NCI-H2227 (cell line): ENCODE measurements around the gene ALOX15B.
A peak's percentile ranks its signal among the peaks of the same experiment; 100 is the strongest.

Experiments
- DNase-seq: peaks from one replicate; lab custom pipeline; 2025; ENCODE audit not compliant: unreplicated experiment; lab: John Stamatoyannopoulos, UW

ALOX15B gene

DNA sequence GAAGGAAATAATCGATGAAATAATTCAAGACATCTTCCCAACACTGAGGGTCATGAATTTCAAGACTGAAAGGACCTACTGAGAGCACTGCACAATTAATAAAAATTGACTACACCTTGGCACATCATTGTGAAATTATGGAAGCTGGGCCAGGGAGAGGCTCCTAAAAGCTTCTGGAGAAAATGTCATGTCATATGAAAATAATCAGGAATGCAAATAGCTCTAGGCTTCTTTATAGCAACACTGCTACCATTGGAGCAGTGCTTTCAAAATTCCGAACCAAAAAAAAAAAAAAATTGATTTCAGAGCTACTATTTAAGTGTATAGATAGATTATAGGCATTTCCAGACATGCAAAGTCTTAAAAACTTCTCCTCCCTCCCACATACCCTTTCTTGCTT lies 6.4 kb upstream of the ALOX15B start:
- DNase-seq, result no peak

DNA sequence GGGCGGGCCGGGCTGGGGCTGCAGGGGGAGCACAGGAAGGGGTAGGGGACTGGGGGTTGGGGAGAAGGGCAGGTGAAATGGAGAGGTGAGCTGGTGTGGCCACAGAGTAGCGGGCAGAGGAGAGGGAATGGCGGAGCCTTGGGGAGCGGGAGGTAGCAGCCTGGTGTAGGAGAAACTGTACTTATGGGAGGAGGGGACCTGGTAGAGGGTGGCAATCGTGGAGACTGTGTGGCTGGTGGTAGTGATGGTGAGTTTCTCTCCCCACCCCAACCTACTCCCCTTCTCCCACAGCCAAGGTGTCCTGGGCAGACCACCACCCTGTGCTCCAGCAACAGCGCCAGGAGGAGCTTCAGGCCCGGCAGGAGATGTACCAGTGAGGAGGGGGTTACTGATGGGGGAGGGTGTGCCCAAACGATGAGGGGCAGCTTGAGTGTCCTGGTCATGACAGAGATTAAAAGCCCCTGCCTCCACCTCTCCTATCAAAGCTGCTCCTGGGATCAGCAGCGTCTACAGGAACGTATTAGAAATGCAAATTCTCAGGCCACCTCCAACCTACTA lies 831 bp downstream of the ALOX15B start:
- DNase-seq, result no peak

DNA sequence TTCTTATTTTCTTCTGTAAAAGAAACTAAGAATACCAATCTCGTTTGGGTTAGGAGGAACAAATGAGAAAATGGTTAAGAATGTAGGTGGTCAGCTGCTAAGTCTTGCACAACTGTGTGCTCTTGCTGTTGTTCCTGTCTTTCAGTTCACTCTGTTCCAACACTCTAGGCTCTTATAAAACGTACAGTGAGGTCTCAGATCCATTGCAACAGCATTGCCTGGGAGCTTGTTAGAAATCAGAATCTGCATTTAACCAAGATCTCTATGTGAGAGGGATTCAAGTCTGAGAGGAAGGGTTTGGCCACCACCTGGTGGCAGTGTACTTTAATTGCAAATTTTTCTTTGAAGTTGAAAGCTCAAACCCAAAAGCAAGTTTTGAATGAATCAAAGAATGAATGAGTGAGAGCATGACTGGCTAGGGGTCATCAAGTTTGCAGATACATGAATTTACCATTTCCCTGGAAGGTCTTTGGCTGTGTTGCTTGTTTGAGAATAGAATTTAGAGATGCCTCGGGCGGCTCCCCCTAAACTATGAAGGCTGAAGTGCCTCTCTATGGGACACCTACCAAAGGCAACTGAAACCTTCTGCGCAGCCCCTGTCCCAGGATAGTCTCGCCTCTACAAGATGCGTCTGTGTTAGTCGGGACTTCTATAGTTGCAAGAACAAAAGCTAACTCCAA lies 2.5 kb downstream of the ALOX15B start:
- peak; percentile 20 for DNase-seq

DNA sequence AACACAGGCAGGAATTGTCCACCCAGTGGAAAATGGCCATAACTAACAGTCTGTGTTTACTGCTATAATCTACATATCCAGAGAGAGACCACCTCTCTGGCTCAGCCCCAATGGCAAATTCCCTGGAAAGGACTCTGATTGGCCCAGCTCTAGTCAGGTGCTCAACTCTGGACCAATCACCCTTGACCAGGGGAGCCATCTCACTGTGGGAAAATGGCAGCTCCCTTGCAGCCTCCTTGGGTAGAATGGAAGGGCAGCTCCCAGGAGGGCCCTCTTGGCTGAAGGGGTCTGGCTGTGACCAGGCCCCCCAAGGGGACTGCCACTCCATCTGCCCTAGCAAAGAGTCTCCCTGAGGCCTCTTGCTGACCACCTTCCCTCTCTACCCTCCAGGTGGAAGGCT lies 3.1 kb downstream of the ALOX15B start:
- no peak for DNase-seq

DNA sequence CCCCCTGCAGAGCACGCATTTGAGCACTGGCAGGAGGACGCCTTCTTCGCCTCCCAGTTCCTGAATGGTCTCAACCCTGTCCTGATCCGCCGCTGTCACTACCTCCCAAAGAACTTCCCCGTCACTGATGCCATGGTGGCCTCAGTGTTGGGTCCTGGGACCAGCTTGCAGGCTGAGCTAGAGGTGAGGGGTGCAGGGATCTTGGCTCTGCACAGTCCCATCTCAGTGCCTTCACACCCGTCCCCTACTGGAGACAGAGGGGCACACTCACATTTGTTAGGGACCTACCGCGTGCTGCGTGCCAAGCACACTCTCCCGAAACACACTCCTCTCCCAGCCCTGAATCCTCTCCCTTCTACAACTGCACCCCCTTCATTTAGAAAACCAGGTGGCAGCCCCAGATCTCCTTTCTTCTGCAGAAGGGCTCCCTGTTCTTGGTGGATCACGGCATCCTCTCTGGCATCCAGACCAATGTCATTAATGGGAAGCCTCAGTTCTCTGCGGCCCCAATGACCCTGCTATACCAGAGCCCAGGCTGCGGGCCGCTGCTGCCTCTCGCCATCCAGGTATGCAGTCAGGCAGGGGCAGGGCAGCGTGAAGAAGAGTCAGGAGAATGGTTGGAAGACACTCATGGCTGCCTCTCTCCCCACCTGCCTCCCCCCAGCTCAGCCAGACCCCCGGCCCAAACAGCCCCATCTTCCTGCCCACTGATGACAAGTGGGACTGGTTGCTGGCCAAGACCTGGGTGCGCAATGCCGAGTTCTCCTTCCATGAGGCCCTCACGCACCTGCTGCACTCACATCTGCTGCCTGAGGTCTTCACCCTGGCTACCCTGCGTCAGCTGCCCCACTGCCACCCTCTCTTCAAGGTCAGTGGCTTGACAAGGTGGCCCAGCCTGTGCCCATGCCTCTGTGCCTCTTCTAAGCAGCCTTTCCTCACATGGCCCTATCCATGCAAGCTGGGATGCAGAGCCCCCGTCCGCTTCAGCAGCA lies 6.3 kb downstream of the ALOX15B start:
- DNase-seq, result no peak

DNA sequence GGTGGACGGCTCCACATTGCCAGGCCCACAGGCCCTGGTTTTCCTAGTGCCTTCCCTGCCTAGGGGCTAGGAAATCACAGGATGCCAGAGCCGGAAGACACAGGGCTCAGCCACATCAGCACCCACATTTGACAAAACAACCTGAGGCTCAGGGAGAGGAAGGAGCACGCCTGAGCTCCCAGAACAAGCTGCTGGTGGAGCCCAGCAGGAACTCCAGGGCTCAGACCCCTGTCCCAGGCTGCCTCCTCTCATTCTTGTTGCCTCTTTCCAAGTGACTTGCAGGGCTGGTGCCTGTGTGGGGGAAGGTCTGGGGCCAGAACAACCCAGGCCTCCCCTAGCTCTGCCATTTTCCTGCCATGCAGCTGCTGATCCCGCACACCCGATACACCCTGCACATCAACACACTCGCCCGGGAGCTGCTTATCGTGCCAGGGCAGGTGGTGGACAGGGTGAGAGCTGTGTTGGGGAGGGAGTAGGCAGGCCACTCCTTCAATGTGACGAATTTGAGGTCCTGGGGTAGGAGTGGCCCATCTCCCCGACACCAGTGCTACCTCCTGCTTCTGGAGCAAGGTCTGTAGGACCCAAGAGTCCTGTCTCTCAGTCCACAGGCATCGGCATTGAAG lies 7.6 kb downstream of the ALOX15B start:
- DNase-seq, result no peak

DNA sequence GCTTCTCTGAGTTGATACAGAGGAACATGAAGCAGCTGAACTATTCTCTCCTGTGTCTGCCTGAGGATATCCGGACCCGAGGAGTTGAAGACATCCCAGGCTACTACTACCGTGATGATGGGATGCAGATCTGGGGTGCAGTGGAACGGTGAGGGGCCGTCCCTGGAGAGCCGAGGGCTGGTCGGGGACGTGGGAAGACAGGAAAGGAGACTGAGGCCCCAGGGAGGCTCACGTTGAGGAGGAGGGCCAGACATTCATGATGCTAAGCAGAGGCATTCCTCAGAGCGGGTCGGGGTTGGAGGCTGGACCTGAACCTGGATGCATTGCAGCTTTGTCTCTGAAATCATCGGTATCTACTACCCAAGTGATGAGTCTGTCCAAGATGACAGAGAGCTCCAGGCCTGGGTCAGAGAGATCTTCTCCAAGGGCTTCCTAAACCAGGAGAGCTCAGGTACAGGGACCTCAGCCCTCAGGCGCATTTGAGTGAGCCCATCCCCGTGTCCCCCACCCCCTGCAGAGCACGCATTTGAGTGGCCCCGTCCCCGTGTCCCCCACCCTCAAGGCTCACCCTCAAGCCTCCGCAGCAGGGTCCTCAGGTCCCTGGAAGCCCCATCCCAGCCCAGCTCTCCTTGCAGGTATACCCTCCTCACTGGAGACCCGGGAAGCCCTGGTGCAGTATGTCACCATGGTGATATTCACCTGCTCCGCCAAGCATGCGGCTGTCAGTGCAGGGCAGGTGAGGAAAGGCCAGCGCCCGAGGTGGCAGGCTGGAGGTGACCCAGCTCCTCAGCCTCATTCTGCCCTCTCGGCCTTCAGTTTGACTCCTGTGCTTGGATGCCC lies 8.3 kb downstream of the ALOX15B start:
- no peak for DNase-seq

DNA sequence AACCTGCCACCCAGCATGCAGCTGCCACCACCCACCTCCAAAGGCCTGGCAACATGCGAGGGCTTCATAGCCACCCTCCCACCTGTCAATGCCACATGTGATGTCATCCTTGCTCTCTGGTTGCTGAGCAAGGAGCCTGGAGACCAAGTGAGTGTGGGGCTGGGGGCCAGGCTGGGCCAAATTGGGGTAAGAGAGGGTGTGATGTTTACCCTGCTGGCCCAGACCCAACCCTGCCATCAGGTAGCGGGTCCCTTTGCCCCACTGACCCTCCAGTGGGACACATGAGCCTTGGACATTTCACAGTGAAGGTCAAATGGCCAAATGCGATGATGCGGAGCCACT lies 8.9 kb downstream of the ALOX15B start:
- DNase-seq, result no peak

DNA sequence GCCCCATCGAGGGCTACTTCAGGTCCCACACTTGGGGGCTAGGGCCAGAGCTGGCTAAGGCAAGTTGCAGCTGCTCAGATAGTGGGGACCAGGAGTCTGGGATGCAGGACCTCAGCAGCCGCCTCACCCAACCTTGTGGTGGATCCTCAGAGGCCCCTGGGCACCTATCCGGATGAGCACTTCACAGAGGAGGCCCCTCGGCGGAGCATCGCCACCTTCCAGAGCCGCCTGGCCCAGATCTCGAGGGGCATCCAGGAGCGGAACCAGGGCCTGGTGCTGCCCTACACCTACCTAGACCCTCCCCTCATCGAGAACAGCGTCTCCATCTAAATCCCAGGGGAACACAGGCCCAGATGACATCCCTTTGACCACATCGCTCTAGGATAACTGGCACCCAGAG lies 9.4 kb downstream of the ALOX15B start:
- DNase-seq, result no peak

DNA sequence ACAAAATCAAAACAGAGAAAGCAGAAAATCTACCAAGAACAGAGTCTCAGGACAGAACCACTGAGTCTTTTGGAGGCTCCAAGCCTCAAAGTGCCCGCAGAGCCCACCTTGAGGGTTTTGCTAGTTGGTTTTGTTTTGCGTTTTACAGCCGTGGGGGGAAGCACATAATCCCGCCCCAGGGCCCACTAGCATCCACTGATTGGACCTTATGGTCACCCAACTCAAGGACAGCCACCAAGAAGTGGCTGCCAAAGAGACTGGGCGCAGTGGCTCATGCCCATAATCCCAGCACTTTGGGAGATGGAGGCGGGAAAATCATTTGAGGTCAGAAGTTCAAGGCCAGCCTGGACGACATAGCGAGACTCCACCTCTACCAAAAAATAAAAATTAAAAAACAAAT lies 9.9 kb downstream of the ALOX15B start:
- no peak for DNase-seq

DNA sequence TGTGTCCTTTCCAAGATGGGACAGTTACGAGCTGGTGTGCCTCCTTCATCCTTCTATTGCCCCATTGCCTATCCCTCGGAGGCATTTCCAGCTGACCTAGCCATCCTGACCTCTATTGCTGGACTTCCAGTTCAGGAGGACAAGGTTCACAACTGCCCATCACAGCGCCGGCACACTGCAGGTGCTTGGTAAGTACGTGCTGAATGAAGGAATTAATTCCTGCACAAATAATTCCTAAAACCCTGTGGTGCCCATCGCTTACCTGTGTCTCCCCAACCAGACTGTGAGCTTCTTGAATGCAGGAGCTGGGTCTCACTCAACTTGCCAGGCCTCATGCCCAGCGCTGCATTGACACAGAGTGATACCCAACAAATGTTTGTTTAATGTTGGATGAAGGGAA lies 13.0 kb downstream of the ALOX15B start:
- DNase-seq, result no peak

DNA sequence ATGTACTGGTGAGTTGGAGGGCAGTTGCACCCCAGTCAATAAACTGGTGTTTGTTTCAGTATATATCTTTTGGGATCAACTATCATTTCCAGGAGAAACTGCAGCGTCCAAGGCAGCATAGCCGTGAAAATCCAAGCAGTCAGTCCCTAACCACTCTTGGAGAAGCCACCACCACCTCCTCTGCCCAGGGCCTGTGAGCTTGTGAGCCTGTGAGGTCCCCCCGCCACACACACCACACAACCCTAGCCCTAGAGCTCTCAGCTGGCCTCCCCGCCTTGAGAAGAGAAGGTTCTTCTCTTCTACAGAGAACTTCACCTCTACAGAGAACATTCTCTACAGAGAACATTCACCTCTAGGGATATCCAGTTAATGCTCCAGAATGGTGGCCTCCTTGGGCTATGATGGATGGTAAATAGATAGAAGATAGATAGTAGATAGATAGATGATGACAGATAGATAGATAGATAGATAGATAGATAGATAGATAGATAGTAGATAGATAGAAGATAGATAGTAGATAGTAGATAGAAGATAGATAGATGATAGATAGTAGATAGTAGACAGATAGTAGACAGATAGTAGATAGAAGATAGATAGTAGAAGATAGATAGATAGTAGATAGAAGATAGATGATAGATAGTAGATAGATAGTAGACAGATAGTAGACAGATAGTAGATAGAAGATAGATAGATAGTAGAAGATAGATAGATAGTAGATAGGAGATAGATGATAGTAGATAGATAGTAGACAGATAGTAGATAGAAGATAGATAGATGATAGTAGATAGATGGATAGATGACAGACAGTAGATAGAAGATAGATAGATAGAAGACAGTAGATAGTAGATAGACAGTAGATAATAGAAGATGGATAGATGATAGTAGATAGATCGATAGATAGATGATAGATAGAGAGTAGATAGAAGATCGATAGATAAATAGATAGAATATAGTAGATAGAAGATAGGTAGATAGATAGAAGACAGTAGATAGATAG lies 13.7 kb downstream of the ALOX15B start:
- no peak for DNase-seq

DNA sequence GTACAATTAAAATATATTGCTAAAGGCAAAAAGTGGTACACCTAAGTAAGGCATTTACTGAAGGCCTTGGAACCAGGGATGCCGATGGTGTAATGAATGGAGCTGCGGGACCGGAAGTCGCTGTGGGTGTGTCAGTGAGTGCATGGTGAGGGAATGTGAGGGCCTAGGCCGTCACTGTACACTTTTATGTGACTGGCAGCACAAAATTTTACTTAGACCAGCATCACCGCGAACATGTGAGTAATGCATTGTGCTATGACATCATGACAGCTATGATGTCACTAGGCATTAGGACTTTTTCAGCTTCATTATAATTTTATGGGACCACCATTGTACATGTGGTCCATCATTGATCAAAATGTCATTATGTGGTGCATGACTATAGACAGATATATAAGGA lies 14.7 kb downstream of the ALOX15B start:
- DNase-seq, result no peak

DNA sequence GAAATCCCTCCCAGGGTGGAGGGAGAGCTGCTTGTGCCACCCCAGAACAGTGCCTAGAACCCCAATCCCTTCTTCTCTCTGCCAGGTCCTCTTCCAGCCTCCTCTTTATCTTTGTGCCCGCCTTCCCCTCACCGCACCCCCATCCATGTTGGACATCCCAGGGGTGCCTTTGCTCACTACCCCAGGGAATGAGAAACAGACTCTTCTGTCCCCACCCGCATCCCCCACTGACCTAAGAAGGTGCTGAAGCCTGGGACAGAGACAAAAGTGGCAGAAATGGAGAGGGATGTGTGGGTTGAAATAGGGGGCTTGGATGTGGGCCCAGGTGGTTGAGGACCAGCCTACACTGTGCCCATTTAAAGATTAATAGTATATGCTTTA lies 17.0 kb downstream of the ALOX15B start:
- DNase-seq, result no peak

DNA sequence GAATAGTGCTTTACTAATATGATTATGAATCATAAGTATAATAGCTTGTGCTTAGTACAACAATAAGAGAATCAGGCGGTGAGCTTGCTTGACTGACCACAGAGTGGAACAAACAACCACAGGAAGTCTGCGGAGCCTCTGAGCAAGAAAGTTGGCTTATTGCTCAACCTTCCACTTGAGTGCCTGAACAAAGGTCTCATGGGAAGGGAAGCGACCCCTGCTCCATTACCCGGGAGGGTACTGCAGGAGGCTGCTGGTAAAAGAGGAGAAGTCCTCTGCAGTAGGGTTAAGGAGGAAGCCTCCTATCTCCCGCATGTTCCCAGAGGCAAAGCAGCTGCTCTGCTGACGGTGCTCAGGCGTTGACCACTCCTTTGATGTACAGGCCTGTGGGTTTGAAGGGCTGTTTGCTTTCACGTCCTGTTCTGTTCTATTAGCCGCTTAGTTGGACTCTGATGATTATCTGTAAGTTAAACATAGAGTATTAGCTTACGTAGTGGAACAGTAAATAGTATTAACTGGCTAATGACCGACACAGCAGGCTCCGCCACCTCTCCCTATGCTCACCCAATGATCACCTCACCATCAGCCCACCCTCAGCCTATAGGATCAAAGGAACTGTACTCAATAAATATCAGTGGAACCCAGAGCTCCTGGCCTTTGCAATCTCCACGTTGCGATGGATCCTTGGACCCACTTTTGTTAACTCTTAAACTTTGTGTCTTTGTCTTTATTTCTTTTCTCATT lies 17.5 kb downstream of the ALOX15B start:
- no peak for DNase-seq

DNA sequence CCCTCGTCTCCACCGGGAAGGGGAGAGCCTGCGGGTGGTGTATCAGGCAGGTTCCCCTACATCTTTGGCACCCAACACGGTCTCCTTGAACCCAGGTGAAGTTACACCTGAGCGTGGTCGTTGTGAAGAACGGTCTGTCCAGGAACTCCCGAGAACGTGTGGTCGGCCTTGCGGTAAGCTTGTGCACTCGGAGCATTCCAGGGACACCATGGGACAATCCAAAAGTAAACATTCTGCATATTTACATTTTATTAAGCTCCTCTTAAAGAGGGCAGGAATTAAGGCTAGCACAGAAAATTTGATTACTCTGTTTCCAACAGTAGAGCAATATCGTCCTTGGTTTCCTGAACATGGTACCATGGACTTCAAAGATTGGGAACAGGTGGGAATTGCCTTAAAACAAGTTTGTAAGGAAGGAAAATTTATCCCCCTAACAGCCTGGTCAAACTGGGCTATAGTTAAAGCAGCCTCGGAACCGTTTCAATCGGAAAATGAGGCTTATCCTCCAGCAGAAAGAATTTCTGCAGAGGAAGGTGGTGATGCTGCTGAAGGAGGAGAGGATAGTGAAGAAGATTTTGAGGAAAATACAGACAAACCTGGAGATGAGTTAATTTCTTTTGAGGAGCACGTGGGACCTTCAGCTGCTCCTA lies 18.2 kb downstream of the ALOX15B start:
- DNase-seq, result no peak

DNA sequence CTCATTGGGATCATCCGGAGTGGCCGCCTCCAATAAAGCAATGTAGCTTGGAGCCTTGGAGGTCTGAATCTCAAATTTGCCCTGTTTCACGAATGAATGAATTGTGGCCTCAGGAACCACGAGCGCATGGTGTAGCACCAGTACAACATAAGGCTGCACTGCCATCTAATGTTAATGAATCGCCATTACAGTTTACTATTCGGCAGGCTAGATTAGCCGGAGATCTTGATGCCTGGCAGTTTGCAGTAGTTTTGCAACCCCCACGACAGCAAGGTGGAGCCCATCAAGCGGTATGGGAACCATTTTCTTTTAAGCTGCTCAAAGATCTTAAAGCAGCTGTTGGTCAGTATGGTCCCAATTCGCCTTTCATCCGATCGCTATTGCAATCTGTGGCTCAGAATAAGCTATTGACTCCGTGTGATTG lies 18.8 kb downstream of the ALOX15B start:
- DNase-seq, result peak; percentile 87

DNA sequence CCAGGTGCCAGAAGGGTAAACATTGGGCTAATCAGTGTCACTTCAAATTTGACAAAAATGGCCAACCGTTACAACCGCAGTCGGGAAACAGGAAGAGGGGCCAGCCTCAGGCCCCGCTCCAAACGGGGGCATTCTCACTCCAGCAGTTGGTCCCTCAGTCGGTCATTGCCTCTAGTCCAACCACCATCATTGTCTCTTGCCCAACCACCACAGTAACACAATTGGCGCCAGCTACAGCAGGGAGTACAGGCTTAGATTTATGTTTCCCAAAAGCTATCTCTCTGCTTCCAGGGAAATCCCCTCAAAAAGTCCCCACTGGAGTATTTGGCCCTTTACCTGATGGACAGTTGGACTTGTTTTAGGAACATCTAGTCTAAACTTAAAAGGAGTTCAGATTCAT lies 20.3 kb downstream of the ALOX15B start:
- DNase-seq, result no peak
